ENCODE measurements around the gene GGTLC2. TPM values are rescaled to one million over a fixed set of nuclear protein-coding genes. Genes with fewer than 3 reads are reported as not detected.
"Not testable (repeated sequence)": the region's sequence is repeated elsewhere in the genome, so short reads cannot be mapped to it uniquely, and the experiment has no call there.

GGTLC2 gene
- total RNA-seq, 1 donor from 2014 or later: 1.5 TPM

GRCh38 chr22:22652102-22652501 lies 7.7 kb downstream of the GGTLC2 start:
- H3K27ac Mint-ChIP-seq (ENCODE audit: unreplicated experiment): peak overlapping the region; percentile 68
- not testable (repeated sequence) for H3K27me3 Mint-ChIP-seq (ENCODE audit: low read depth); H3K36me3 Mint-ChIP-seq (ENCODE audit: low read depth); DNase-seq (ENCODE audit: low spot score); H3K9me3 Mint-ChIP-seq (ENCODE audit: low read depth)
- H3K4me1 Mint-ChIP-seq (ENCODE audit: low read depth): peaks cover 23% of the 10 kb centered on the region
- H3K4me3 Mint-ChIP-seq (ENCODE audit: unreplicated experiment): peak overlapping the region; percentile 57

GRCh38 chr22:22652573-22652972 lies 8.2 kb downstream of the GGTLC2 start:
- H3K27me3 Mint-ChIP-seq (ENCODE audit: low read depth); H3K9me3 Mint-ChIP-seq (ENCODE audit: low read depth); H3K27ac Mint-ChIP-seq (ENCODE audit: unreplicated experiment); DNase-seq (ENCODE audit: low spot score); H3K36me3 Mint-ChIP-seq (ENCODE audit: low read depth): not testable (repeated sequence)
- H3K4me3 Mint-ChIP-seq (ENCODE audit: unreplicated experiment): peak overlapping the region; percentile 57
- peaks cover 23% of the 10 kb centered on the region for H3K4me1 Mint-ChIP-seq (ENCODE audit: low read depth)

- H3K27ac Mint-ChIP-seq (ENCODE audit: unreplicated experiment): not testable (repeated sequence)
- peaks cover 23% of the 10 kb centered on the region for H3K4me1 Mint-ChIP-seq (ENCODE audit: low read depth)
These were observed 9.4 kb downstream of the GGTLC2 start for GRCh38 chr22:22653677-22654381.

GRCh38 chr22:22655452-22656290 lies 11.3 kb downstream of the GGTLC2 start:
- H3K4me1 Mint-ChIP-seq (ENCODE audit: low read depth): peaks cover 23% of the 10 kb centered on the region
- no peak overlapping the region for H3K4me3 Mint-ChIP-seq (ENCODE audit: unreplicated experiment)
- H3K27me3 Mint-ChIP-seq (ENCODE audit: low read depth): peaks cover 11% of the 10 kb centered on the region
- no peak for TF ChIP-seq CTCF (IDR thresholded peaks at IDR 0.05)
- no peak overlapping the region for H3K27ac Mint-ChIP-seq (ENCODE audit: unreplicated experiment)
- H3K36me3 Mint-ChIP-seq (ENCODE audit: low read depth): no peaks in the 10 kb centered on the region
- no peak for DNase-seq (ENCODE audit: low spot score)
- no peaks in the 10 kb centered on the region for H3K9me3 Mint-ChIP-seq (ENCODE audit: low read depth)

More at GRCh38 chr22:22653677-22654381, 9.4 kb downstream of the GGTLC2 start:
- not testable (repeated sequence) for H3K27me3 Mint-ChIP-seq (ENCODE audit: low read depth); H3K4me3 Mint-ChIP-seq (ENCODE audit: unreplicated experiment); DNase-seq (ENCODE audit: low spot score); H3K9me3 Mint-ChIP-seq (ENCODE audit: low read depth); H3K36me3 Mint-ChIP-seq (ENCODE audit: low read depth)
- TF ChIP-seq CTCF (IDR thresholded peaks at IDR 0.05): peak; percentile 36

- H3K27ac Mint-ChIP-seq (ENCODE audit: unreplicated experiment): no peak overlapping the region
- H3K27me3 Mint-ChIP-seq (ENCODE audit: low read depth): peaks cover 24% of the 10 kb centered on the region
These were observed 13.3 kb downstream of the GGTLC2 start for GRCh38 chr22:22657712-22658111.

More at GRCh38 chr22:22657712-22658111, 13.3 kb downstream of the GGTLC2 start:
- H3K9me3 Mint-ChIP-seq (ENCODE audit: low read depth): no peaks in the 10 kb centered on the region
- no peak for TF ChIP-seq CTCF (IDR thresholded peaks at IDR 0.05)
- no peaks in the 10 kb centered on the region for H3K36me3 Mint-ChIP-seq (ENCODE audit: low read depth)
- no peak overlapping the region for H3K4me3 Mint-ChIP-seq (ENCODE audit: unreplicated experiment)
- H3K4me1 Mint-ChIP-seq (ENCODE audit: low read depth): peaks cover 7% of the 10 kb centered on the region
- DNase-seq (ENCODE audit: low spot score): no peak
